HUDEP-2 (cell line): ENCODE measurements around the gene OR4C45.
"Not testable (repeated sequence)": the region's sequence is repeated elsewhere in the genome, so short reads cannot be mapped to it uniquely, and the experiment has no call there.

Experiments used
- DNase-seq, 76 experiments: peaks; one replicate each; lab custom pipeline; 2025; ENCODE audit not compliant: unreplicated experiment in 76 of 76; lab: John Stamatoyannopoulos, UW

OR4C45 gene

DNA sequence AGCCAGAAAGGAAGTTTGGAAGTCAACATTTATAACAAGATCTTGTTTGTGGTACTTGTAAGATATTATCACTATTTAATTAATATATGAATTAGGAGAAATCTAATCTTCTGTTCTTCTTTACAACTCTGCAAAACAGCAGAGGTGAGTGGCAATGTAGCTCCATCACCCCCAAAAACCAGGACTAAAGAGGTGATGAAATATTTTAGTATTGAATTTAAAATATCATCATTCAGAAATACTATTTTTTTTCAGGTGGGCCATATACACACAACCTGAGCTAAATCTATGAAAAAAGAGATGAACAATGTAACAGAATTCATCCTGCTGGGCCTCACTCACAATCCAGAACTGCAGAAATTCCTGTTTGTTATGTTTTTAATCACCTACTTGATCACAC is at the start of gene OR4C45:
TSS of gene OR4C45 (plus strand) at position 301 of the 400 bp plus-strand sequence.
- no peak for DNase-seq

DNA sequence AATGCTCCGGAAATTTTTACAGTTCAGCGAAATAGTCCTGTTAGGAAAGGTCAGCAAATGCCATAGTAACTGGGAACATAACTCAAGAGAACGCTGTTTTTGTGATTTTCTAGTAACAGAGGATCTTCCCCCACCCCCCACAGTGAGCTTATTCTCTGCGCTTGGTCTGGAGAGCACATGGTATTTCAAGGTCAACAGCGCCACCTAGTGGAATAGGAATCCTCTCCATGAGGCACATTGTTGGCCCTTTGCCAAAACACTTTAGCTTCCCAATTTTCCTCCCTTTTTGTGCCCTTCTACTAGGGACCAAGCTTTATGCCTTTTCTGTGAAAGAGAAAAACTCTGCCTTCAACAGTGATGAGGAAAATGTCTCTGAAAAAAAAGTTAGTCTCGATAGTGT is 37.1 kb upstream of the OR4C45 start:
- peak in 63 of 76 experiments; percentile 1 to 77 (median 38) for DNase-seq

DNA sequence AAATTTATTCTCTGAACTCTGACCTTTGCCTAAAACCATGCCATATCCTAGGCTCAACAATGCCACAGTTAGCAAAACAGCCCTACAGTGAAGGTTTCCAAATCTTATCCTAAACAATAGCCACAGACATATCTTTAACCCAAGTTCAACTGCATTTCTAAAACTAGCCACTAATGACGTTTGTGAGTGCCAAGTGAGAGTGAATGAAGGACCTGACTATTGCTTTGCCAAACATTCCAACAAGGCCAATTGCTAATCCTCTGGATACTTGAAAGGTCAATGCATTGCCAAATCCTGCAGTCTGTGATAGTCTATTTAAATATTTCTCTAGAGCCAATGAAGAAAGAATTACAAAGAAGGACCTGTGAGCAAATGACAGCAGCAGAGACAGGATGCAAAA is 2.5 kb upstream of the OR4C45 start:
- DNase-seq = no peak

DNA sequence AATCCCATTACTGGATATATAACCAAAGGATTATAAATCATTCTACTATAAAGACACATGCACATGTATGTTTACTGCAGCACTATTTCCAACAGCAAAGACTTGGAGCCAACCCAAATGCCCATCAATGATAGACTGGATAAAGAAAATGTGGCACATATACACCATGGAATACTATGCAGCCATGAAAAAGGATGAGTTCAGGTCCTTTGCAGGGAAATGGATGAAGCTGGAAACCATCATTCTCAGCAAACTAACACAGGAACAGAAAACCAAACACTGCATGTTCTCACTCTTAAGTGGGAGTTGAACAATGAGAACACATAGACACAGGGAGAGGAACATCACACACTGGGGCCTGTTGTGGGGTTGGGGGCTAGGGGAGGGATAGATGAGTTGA is 3.6 kb downstream of the OR4C45 start:
- not testable (repeated sequence) for DNase-seq

DNA sequence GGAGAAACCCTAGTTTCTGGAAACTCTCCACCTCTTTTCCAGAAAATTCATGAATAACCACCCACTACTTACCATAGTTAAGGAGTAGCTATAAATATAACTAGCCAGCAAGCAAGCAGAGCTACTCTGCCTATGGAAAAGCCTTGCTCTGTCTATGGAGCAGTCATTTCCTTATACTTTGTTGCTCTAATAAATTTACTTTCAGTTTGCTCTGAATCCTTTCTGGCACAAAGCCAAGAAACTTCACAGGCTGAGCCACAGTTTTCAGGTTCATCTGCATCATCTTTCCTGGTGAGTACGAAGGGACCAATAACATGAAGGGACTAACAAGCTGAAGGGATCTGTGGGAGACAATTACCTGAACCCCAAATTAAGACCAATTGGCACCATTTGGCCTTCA is 4.6 kb downstream of the OR4C45 start:
- no peak for DNase-seq

DNA sequence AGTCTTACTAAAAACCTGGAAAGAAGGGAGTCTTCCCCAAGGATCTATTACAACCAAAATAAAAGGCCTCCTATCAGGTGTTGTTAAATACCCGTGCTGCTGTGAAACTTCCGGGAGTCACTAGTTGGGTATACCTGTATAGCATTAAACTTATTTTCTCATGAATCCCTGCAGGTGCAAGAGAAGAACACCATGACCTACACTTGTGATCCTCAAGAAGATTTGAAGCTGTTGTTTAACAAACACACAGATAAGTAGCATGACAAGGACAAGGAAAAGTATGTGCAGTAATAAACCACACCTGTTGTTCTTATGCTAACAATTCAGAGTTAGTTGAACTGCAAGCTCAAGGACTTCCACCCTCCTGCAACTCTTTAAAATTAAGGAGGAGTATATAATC is 12.0 kb downstream of the OR4C45 start:
- DNase-seq = no peak

DNA sequence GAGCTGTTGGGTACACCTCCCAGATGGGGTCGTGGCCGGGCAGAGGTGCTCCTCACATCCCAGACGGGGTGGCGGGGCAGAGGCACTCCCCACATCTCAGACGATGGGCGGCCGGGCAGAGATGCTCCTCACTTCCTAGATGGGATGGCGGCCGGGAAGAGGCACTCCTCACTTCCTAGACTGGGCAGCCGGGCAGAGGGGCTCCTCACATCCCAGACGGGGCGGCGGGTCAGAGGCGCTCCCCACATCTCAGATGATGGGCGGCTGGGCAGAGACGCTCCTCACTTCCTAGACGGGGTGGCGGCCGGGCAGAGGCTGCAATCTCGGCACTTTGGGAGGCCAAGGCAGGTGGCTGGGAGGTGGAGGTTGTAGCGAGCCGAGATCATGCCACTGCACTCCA is 30.4 kb downstream of the OR4C45 start:
- DNase-seq = not testable (repeated sequence)

DNA sequence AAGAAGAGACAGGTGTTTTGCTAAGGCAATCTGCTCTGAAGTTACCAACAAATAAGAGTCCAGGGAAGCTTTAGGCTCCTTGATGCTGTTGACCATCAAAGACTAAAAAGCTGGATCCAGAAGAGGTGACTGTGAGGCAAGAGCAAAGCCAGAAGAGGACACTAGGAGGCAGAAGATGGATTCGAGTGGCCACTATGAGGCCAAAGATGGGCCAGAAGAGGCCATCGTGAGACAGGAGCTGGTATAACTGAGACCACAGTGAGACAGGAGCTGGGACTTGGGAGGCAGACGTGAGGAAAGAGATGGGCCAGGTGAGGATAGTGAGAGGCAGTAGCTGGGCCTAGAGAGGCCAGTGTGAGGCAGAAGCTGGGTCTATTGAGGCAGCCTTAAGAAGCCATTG is 37.7 kb downstream of the OR4C45 start:
- no peak for DNase-seq

DNA sequence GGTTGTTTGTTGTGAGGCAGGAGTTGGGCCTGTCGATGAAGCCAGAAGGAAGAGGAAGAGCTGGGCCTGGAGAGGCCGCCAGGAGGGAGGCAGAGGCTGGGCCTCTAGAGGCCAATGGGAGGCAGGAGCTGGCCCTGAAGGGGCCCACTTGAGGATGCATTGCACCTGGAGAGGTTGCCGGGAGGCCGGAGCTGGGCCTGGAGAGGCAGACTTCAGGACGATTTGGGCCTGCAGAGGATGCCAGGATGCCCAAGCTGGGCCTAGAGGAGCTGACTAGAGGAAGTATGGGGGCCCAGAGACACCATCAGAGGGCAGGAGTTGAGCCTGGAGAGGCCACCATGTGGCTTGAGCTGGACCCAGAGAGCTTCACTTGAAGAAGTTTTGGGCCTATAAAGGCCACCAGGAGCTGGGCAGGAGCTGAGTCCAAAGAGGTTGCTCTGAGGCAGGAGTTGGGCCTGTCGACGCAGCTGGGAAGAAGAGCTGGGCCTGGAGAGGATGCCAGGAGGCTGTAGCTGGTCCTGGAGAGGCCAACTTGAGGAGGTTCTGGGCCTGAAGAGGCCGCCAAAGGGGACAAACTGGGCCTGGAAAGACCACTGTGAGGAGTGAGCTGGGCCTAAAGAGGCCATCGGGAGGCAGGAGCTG is 39.0 kb downstream of the OR4C45 start:
- no peak for DNase-seq

DNA sequence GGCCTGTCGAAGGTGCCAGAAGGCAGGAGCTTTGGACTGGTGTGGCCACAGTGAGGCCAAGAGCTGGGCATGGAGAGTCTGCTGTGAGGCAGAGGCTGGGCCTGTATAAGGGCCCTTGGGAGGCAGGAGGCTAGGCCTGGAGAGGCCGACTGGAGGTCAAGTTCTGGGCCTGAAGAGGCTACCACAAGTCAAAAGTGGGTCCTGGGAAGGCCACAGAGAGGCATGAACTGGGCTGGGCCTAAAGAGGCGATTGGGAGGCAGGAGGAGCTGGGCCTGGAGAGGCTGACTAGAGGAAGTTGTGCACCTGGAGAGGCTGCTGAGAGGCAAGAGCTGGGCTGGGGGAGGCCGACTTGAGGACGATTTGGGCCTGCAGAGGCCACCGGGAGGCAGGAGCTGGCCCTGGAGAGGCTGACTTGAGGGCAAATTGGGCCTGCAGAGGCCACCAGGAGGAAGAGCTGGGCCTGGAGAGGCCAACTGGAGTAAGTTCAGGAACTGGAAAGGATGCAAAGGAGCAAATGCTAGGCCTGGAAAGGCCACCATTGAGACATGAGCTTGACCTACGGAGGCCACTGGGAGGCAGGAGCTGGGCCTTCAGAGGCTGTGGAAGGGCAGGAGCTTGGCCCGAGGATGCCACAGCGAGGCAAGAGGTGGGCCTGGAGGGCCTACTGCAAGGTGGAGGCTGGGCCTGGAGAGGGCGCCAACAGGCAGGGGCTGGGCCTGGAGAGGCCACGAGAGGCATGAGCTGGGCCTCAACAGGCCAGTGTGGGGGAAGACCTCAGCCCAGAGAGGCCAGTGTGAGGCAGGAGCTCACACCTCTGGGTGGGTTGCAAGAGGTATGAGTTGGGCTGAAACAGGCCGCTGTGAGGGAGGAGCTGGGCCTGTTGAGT is 39.8 kb downstream of the OR4C45 start:
- DNase-seq = no peak

DNA sequence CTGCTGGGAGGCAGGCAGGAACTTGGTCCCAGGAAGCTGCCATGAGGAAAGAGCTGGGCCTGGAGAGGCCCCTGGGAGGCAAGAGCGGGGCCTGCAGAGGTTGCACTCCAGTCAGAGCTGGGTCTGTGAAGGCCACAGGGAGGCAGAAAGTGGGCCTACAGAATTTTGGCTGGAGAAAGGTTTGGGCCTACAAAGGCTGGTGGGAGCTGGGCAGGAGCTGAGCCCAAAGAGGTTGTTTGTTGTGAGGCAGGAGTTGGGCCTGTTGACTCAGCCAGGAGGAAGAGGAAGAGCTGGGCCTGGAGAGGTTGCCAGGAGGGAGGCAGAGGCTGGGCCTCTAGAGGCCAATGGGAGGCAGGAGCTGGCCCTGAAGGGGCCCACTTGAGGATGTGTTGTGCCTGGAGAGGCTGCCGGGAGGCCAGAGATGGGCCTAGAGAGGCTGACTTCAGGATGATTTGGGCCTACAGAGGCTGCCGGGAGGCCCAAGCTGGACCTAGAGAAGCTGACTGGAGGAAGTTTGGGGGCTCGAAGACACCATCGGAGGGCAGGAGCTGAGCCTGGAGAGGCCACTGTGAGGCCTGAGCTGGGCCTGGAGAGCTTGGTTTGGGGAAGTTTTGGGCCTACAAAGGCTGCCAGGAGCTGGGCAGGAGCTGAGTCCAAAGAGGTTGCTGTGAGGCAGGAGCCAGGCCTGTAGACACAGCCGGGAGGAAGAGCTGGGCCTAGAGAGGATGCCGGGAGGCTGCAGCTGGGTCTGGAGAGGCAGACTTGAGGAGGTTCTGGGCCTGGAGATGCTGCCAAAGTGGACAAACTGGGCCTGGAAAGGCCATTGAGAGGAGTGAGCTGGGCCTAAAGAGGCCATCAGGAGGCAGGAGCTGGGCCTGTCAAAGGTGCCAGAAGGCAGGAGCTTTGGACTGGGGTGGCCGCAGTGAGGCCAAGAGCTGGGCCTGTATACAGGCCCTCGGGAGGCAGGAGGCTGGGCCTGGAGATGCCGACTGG is 40.7 kb downstream of the OR4C45 start:
- DNase-seq = no peak

DNA sequence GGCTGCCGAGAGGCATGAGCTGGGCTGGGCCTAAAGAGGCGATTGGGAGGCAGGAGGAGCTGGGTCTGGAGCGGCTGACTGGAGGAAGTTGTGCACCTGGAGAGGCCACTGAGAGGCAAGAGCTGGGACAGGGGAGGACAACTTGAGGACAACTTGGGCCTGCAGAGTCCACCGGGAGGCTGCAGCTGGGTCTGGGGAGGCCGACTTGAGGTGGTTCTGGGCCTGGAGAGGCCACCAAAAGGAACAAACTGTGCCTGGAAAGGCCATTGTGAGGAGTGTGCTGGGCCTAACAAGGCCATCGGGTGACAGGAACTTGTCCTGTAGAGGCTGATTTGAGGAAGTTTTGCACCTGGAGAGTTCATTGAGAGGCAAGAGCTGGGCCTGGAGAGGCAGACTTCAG is 41.5 kb downstream of the OR4C45 start:
- no peak for DNase-seq

DNA sequence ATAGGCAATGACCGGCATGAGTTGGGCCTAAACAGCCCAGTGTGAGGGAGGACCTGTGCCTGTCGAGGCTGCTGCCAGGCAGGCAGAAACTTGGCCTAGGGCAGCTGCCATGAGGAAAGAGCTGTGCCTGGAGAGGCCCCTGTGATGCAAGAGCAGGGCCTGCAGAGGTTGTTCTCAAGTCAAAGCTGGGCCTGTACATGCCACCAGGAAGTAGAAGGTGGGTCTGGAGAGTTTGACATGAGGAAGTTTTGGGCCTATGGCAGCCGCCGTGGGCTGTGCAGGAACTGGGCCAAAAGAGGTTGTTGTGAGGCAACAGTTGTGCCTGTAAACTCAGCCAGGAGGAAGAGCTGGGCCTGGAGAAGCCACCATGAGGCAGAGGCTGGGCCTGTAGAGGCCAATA is 43.2 kb downstream of the OR4C45 start:
- DNase-seq = no peak

DNA sequence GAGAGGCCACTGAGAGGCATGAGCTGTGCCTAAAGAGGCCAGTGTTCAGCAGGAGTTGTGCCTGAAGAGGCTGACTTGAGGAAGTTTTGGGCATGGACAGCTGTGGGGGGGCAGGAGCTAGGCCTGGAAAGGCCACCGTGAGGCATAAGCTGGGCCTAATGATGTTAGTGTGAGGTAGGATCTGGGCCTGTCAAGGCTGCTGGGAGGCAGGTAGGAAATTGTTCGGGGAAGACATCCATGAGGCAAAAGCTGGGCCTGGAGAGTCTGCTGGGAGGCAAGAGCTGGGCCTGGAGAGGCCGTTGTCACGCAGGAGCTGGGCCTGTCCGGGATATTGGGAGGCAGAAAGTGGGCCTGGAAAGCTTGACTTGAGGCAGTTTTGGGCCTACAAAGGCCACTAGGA is 44.9 kb downstream of the OR4C45 start:
- DNase-seq = no peak

DNA sequence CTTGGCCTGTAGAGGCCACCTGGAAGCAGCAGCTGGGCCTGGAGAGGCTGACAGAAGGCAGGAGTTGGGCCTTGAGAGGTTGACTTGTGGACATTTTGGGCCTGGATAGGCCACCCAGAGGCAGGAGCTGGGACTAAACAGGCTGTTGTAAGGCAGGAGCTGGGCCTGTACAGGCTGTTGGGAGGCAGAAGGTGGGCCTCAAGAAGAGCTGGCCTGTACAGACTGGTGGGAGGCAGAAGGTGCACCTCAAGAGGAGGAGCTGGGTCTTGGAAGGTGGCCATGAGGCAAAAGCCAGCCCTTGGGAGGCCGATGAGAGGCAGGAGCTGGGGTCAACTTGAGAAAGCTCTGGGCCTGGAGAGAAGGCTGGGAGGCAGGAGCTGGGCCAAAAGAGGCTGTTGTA is 45.3 kb downstream of the OR4C45 start:
- no peak for DNase-seq

DNA sequence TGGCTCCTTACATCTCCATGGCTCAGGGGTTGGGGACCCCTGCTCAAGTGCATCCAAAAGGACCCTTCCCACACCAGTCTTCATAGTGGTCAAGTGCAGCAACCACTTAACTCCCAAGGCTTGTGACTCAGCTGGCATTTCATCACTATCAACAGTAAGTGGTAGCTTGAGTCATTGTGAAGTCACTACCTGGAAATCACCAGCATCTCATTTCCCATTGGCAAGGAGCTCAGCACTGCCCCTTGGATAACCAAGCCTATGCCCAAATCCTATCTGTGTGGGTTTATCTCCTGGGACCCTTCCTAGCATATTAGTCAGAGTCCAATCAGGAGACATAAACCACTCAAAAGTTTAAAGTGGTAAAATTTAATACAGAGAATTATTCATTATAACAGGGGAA is 46.3 kb downstream of the OR4C45 start:
- DNase-seq = not testable (repeated sequence)

DNA sequence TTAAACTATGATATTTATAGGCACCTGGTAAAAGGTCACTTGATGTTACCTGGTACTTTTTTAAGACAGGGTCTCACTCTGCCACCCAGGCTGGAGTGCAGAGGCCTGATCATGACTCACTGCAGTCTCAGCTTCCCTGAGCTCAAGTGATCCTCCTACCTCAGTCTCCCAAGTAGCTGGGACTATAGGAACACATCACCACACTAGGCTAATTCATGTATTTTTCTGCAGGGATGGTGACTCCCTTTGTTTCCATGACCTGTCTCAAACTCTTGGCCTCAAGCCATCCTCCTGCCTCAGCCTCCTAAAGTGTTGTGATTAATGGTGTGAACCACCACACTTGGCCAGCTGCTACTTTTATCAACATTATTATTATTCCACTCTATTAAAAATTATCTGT is 47.6 kb downstream of the OR4C45 start:
- DNase-seq = no peak
